NB4 (cell line): ENCODE results near the gene OLFML2B.

ENCODE experiments used
- DNase-seq: peaks from one replicate; pipeline ENCODE4 v3.0.0; 2010; ENCODE audit warnings: low read depth
- H3K4me3 ChIP-seq: one replicate; pipeline ENCODE4 v1.5.1; 2011; ENCODE audit warnings: mild to moderate bottlenecking, low read depth, low read length, moderate library complexity
- MYC ChIP-seq: IDR thresholded peaks from 2 replicates; pipeline ENCODE4 v1.6.1; 2011; ENCODE audit warnings: low read depth, low read length
- POLR2A ChIP-seq: IDR thresholded peaks from 2 replicates; pipeline ENCODE4 v1.6.1; 2011; ENCODE audit warnings: mild to moderate bottlenecking; ENCODE audit not compliant: insufficient read length; ENCODE audit errors: extremely low read depth
- TF ChIP-seq, protein P1 (sequence below): IDR thresholded peaks from 2 replicates; pipeline ENCODE4 v1.6.1; 2011; ENCODE audit warnings: low read depth, low read length
- TF ChIP-seq, protein P2 (sequence below): IDR thresholded peaks from one replicate; pipeline ENCODE4 v1.5.1; 2012; ENCODE audit warnings: low read depth, low read length

The OLFML2B gene

DNA sequence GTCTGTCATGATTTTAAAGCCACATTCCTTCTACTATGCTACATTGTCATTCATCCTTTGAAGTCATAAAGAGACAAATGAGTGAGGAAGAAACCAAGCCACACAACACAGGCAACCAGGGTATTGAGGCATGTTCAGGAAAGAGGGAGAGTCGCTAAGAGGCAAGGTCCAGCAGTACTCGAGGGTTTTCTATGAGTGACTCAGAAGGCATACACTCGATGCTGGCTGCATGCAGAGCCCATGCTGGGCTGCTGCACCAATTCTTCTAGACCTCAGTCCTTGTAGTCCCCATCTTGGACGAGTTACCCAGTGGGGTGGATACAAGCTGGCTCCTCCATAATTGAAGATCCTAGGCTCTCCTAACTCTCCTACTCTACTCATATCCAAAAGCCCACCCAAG lies 57.6 kb downstream of the OLFML2B start:
- no peak overlapping the region for H3K4me3 ChIP-seq
- TF ChIP-seq POLR2A, result no peak
- TF ChIP-seq MYC, result no peak
- TF ChIP-seq, protein P1, sequence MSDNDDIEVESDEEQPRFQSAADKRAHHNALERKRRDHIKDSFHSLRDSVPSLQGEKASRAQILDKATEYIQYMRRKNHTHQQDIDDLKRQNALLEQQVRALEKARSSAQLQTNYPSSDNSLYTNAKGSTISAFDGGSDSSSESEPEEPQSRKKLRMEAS, result no peak
- TF ChIP-seq, protein P2, sequence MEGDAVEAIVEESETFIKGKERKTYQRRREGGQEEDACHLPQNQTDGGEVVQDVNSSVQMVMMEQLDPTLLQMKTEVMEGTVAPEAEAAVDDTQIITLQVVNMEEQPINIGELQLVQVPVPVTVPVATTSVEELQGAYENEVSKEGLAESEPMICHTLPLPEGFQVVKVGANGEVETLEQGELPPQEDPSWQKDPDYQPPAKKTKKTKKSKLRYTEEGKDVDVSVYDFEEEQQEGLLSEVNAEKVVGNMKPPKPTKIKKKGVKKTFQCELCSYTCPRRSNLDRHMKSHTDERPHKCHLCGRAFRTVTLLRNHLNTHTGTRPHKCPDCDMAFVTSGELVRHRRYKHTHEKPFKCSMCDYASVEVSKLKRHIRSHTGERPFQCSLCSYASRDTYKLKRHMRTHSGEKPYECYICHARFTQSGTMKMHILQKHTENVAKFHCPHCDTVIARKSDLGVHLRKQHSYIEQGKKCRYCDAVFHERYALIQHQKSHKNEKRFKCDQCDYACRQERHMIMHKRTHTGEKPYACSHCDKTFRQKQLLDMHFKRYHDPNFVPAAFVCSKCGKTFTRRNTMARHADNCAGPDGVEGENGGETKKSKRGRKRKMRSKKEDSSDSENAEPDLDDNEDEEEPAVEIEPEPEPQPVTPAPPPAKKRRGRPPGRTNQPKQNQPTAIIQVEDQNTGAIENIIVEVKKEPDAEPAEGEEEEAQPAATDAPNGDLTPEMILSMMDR, result no peak
- DNase-seq, result no peak

DNA sequence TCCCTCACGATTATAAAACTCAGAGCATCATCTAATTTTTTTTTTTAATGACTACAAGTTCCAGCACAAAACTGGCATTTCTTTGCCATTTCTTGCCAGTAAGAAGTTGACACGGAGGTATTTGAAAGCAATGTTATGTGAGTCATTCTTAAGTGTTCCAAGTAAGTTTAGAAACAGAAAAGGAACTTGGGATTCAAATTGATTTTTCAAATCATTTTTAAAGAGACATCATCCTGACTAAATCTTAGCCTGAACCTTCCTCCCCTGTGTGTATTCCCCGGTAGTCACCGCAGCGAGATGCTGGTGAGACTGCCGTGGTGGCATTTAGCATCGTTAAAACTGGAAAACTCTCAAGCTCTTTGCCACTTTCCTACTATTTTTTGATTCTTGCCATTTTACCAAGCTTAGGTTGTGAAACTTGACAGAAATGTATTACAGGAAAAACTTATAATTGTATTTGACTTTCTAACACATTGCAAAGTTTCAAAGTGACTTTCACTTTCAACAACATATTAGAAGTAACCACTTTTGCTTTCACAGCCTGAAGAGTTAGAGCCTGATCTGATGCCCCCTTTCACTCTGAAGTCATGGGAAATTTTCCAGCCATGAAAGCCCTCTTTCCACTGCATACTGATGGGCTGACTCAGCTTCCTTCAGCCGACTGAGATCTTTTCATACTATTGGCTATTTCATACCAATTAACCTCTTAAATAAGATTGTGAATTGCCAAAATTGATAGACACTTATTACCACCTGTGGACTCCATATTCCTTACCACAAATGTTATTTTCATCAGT lies 61.4 kb downstream of the OLFML2B start:
- H3K4me3 ChIP-seq, result no peak overlapping the region
- no peak for TF ChIP-seq POLR2A
- TF ChIP-seq MYC, result no peak
- TF ChIP-seq, protein P1, result no peak
- TF ChIP-seq, protein P2, result no peak
- DNase-seq, result no peak

DNA sequence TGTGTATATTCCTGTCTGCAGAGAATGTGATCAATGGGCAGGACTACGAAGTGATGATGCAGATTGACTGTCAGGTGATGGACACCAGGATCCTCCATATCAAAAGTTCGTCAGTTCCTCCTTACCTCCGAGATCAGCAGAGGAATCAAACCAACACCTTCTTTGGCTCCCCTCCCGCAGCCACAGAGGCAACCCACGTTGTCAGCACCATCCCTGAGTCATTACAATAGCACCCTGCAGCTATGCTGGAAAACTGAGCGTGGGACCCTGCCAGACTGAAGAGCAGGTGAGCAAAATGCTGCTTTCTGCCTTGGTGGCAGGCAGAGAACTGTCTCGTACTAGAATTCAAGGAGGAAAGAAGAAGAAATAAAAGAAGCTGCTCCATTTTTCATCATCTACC lies 65.2 kb downstream of the OLFML2B start:
- no peak overlapping the region for H3K4me3 ChIP-seq
- no peak for DNase-seq
- TF ChIP-seq, protein P1, result no peak
- no peak for TF ChIP-seq POLR2A
- no peak for TF ChIP-seq MYC
- TF ChIP-seq, protein P2, result no peak

DNA sequence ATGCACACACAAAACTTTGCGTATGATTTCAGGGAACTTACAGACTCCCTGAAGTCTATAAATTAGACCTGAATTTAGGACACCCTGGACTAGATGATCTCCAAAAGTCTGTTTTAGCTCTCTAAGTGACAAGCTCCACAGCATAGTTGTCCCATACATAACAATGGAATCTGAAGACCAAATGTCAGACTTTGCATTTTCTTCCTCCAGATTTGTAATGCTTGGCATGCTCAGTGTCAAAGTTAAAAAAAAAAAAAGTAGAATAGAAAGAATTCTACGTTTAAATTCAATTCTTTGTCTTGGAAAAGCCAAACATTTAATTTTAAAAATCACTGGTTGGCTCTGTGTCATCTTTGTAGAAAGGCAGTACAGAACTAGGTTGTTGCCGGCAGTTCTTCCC lies 66.7 kb downstream of the OLFML2B start:
- TF ChIP-seq MYC, result no peak
- TF ChIP-seq, protein P2, result no peak
- TF ChIP-seq, protein P1, result no peak
- no peak for TF ChIP-seq POLR2A
- DNase-seq, result no peak
- no peak overlapping the region for H3K4me3 ChIP-seq

DNA sequence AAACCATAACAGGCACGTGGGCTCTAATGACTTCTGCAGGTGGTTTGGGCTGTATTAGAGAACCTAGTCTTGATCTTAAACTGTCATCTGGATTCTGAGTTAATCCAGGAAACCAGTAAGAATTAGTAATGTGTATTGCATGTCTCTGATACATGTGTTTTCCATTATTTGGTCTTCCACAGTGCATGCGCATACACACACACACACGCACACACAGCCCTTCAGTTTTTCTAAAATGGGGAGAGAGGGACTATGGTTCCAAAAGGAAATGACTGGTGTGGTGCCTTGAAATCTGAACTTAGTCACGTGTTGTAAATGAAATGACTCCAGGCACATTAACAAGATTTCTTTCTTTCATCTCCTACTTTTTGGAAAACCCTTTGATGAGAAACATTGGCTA lies 67.6 kb downstream of the OLFML2B start:
- H3K4me3 ChIP-seq, result no peak overlapping the region
- no peak for DNase-seq
- TF ChIP-seq MYC, result no peak
- TF ChIP-seq, protein P2, result no peak
- TF ChIP-seq, protein P1, result no peak
- no peak for TF ChIP-seq POLR2A
